Right renal pelvis (tissue), 4 donors: ENCODE data around the gene MYBPH. TPM values are rescaled to one million over a fixed set of nuclear protein-coding genes. Genes with fewer than 3 reads are reported as not detected.

Source experiments
- DNase-seq, 4 donors: peaks; one replicate each; pipeline ENCODE4 v3.0.0-alpha.2; 2013; ENCODE audit warnings: low read depth in 4 of 4, low spot score in 3 of 4, missing footprints in 1 of 4
- polyA plus RNA-seq, 4 donors: library from polyadenylated mRNA; unstranded; fragments of 120-200 nt; gene quantifications; one replicate each; pipeline ENCODE4 v1.2.1, GENCODE V29; 2013; ENCODE audit not compliant: insufficient read length in 4 of 4

Gene MYBPH
- polyA plus RNA-seq, 4 donors = 0.21 to 0.33 (median 0.26) TPM

DNA sequence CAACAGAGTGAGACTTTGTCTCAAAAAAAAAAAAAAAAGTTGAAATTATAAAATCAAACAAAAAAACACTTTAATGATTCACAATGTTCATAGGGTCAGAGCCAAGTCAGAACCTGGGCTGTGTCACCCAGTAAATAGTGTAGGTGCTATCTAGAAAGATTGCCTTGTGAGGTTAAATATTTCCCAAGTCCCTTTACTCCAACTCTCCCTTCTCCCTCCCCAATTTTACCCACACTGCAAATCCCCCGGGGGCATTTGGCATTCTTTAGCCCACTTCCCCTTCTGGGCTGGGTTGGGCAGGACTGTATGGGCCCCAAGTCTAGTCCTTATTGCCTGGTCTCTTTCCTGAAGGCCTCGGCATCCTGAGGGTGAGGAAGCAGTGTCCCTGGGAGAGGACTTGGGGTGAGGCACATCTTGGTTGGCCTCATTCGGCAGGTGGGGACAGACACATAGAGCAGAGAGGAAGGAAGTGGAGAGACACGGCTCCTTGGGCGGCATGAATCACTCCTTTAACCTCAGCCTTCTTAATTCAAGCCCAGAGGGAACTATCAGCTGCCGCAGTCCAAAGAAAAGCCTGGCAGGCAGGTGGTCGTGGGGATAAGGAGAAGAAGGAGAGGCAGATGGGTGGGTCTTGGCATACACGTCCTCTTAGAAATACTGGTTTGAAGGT lies 39.9 kb downstream of the MYBPH start:
- DNase-seq = no peak

DNA sequence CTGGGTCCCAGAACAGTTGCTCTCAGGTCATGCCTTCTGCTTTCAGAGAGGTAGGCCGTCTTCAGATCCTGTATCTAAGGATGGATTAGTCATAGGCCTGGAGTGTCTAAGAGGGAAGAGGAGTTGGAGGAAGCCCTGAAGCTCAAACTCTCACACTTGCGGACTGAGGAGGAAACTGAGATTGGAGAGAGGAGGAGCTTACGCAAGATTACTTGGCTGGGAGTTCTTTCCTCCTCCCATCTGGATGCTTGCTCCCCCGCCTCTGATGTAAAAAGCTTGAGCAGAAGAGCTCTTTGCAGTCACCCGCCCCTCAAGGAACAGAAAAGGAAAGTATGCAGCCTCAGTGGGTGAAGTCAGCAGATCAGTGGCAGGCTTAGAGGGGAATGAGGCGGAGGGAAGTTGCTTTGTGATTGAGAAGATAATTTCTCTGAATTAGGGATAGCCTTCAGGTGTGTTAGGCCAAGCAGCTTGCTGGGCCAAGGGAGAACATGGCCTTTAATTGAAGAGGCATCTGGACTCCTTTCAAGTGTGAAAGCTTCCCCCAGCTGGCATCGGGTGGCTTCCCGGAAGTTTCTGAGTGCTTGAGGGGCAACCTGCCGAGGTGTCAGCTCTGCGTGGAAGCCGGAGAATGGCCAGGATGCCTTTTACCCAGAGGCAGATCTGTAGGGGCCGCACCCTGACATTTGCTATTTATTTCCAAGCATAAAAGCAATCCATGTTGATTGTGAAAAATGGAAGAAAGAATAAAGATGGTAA lies 41.5 kb downstream of the MYBPH start:
- no peak for DNase-seq

DNA sequence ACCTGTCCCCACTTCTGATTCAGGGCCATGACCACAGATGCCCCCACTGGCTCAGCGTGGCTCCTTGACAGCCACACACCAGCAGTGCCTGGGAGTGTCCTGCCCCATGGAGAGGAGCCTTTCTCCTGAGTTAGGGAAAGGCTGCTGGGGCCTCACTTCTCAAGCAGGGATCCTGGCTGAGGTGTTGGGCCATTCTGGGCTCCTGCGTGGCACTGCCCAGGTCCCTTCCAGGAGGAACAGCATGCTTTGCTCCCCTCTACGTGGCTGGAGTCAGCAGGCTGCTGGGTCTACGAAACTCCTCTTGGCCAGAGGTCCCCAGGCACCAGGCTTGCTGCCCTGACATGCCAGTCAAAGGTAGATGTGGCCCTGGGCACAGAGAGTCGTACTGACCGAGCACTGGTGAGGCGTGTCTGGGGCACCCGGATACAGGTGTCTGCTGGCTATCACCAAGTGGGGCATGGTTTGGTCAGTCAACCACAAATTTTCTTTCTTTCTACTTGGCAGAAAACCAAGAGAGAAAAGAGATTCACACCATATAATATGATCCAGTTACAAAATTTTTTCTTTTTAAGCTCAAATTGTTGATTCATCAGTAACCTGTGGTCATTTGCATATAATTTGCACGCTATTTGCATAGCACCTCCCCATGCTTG lies 44.0 kb downstream of the MYBPH start:
- DNase-seq = no peak

DNA sequence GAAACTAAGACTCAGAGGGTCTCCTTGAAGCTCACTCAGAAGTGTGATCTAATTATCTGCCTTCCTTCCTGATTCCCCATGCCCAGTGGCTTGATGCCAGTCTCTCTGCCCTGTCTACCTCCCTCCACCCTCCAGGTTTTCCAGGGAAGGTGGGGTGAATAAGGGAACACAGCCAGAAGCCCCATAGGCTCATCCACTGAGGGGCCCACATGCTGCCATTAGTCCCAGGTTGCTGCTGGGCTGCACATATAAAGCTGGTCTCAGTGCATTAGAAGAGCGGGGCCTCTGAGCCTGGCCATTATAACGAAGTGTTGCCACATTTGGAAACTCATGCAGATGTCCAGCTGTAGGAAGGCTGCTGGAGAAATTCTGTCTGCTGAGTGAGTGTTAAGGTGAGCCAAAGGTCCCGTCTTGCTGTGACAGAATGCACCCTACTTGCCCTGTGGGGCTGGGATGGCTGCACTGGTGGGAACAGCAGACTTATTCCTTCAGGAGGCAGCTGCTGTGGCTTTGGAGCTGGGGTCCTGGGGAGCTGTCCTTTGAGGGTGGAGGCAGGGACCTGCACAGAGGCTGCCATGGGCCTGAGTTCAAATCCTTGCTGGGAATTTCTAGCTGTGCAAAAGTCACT lies 45.2 kb downstream of the MYBPH start:
- DNase-seq = no peak

DNA sequence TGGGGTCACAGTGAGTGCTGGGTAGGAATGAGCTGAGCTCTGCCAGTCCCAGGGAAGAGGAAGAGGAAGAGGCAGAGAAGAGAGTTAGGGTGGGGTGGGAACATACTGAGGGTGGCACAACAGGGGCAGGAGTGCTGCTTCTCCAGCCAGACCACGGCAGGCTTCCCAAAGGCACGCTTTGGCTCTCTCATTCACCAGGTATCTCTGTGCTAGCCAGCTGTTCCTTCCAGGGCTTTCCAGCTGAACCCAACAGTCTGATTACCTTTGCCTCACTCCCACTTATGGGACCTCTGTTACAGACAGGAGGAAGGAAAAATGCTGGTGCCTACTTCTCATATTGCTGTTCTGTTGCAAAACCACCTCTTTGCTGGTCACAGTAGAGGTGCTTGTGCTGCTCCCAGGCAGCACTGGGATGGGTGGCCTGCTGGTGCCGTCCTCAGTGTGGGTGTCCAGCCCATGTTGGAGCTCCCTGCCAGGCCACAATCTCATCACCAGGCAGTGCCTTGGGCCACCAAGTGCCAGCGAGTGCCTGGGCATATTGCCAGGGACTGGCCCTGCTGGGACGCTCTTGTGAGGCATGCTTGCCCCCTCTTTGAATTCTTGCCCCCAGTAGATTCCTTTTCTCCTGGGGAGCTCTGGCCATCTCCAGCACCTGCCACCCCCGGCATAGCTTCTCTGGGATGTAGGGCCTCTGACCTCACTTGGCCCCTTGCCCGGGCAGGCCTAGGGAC lies 46.0 kb downstream of the MYBPH start:
- DNase-seq = no peak

DNA sequence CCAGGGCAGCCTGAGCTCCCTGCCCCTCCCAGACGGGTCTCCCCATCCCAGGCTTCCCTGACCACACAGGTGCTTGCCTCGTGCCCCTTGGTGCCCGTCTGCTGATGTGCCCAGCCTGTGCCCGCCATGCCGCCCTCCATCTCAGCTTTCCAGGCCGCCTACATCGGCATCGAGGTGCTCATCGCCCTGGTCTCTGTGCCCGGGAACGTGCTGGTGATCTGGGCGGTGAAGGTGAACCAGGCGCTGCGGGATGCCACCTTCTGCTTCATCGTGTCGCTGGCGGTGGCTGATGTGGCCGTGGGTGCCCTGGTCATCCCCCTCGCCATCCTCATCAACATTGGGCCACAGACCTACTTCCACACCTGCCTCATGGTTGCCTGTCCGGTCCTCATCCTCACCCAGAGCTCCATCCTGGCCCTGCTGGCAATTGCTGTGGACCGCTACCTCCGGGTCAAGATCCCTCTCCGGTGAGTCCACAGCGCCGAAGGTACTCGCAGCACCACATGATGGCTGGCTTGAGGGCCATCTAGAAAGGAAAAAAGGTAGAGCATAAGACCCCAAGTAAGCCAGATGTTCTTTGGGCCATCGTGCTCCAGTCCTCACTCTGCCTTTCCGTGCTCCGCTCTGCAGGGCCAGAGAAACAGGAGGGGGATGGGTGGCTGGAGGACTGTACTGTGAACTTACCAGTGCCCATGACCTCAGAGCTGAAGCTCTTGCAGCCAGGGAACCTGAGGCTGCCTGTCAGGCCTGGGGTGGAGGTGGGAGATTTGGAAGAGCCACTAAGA lies 46.7 kb downstream of the MYBPH start:
- no peak for DNase-seq

DNA sequence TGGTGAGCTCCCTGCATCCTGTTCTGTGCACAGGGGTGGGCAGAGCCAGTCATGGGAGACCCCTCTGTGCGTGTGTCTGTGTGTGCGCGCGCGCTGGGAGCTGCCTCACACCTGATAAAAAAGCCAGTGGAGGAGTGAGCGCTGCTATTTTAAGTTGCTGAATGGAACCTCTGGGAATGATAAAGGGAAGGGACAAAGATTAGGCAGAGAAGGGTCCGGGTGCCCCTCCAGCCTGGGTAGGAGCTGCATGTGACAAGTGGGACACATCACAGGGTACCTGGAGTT lies 47.3 kb downstream of the MYBPH start:
- DNase-seq = no peak

DNA sequence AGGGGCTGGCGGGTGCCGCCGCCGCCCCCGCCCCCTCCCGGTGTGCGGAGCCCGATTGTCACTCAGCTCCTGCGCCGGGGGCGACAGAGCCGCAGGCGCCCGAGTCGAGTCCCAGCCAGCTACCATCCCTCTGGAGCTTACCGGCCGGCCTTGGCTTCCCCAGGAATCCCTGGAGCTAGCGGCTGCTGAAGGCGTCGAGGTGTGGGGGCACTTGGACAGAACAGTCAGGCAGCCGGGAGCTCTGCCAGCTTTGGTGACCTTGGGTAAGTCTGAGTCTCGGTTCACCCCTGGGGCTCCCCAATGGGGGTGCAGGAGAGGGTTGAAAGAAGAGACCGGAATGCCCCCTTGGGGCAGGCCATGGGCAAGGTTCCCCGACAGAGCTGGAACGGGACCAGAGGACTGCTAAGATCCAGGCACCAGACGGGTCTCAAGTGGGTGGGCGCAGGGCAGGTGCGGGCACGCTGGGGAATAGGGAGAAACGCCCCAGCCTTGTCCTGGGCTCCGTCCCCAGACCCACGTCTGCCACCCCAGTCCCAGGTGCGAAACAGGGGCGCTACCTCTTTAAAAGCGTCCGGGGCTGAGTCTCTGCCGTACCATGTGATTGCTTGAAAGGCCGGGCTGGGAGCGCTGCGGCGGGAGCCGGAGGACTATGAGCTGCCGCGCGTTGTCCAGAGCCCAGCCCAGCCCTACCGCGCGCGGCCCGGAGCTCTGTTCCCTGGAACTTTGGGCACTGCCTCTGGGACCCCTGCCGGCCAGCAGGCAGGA lies 47.8 kb downstream of the MYBPH start, which contains the start of gene ADORA1:
Gene ADORA1 (plus strand): TSS at position 61 of the 765 bp plus-strand sequence. CDS start 1,116 bp downstream, outside the sequence.
- no peak for DNase-seq

DNA sequence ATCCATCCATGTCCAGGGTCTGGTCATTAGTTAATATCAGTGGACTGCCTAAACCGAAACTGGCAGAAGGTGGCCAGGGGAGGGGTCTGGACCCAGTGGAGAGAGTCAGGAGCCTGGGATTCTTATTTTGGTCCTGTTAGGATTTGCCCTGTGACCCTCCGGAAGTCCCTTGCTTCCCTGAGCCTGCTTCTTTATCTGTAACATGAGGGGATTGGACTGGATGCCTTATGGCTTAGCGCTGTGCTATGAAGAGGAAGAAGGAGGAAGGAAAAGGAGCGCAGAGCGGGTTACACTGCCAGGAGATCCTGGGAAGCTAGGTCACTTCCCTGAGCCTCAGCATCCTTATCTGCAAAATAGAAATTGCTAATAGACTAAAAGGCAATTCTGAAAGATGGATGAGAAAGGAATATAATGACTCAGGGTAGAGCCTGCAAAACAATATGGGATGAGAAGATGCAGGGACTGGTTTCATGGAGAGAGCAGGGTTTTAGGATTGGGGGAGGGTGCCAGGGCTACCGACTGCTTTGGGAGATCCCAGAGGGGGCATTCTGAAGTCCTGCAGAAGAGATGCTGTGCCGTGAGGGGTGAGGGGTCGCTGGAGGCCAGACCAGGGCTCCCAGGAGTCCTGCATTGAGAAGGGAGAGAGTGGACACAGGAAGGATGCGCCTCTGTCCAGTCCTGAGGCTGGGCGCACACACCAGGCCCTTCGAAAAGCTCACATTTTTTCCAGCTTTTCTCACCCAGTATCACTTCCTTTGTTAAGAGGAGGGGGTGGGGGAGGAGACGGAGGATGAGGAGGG lies 48.6 kb downstream of the MYBPH start:
- no peak for DNase-seq

DNA sequence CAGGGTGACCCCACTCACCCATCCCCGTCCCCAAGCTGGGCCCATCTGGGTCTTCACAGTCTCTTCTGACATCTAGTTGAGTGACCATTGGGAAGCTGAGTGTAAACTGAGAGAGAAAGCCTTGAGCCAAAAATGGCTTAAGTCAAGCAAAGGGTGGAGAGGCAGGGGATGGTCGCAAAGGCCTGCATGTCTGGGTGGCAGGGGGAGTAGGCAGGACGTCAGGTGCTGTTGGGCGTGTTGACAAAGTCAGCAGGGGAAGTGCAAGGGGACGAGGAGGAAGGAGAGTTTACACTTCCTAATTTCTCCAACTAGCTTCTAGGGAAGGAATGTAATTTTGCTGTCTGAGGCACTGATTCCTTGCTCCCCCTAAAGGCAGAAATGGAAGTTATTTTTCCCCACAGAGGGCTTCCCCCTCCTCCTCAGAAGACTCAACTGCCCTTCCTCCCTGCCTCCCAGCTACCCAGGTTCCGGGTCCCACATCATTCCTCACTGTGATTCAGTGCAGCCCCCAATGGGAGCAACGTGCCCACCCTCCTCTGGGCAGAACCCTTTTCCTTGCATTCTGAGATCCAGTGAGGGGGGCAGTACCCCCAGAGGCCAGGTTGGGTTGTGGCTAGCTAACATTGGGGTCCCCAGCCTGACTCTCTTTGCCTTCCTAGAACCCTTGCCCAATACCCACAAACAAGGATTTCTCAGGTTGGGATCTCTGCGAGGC lies 49.3 kb downstream of the MYBPH start:
- no peak for DNase-seq

DNA sequence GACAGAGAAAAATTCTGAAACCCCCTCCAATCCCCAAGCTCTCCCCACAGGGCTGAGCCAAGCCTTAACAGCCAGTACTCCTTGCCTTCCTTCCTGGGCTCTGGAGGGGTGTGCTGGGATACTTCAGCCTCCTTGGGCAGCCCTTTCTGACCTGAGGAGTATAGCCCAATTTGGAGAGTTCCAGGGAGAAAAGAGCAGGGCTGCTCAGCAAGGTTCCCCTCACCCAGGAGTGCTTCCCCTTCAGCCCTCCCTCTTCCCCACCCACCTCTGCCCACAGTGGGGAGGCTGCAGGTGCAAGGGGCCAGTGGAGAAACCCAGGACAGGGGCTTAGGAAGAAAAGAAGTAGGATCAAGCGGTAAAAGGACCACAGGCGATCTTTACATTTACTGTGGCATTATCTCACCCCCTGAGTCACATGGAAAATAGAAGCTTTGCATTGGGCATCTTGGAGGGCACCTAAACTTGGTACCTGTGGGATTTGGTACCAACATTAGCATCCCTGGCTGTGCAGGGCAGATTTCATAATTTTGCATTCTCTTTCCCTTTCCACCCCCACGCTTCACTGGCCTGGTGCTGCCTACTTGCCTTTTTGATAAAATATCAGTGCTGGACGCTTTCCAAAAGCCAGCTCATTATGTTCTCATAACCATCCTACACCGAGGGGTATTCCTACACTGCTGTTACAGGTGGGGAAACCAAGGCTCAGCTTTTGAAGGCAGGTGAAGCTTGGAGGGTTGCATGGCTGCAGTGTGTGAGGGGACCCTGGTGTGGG lies 50.9 kb downstream of the MYBPH start:
- no peak for DNase-seq

DNA sequence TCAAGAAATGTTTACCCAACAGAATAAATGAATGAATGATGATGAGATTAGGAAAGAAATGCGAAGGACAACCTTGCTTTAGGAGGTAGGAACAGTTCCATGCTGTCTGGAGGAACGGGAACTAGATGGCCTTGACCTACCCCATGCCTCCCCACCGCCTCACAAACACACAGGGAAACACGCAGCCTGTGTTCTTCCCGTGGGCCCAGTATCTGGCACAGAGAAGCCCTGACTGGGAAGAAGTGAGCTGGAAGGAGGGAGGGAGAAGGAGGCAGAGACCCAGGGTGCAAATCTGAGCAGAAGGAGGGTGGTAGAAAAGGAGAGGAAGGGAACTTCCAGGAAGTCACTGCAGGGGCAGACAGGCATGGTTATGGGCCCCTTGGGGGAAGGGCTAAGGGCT lies 51.6 kb downstream of the MYBPH start:
- DNase-seq = no peak

DNA sequence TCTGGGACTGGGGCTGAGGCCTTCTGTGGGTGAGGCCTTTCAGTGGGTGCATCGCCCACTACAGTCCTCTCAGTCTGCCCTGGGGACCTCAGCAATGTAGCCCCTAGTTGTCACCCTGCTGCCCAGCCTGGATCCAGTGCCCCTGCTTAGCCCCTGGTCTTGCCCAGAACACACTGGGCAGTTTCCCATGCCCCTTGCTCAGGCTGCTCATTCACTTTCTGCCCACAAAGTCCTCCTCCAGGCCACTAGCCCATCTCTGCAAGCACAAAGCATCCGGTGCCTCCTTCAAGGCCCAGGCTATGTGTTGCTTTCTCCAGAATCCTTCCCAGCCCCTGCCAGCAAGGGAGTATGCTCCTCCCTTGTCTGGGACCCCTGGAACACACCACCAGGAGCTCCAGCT lies 53.5 kb downstream of the MYBPH start:
- DNase-seq = no peak

DNA sequence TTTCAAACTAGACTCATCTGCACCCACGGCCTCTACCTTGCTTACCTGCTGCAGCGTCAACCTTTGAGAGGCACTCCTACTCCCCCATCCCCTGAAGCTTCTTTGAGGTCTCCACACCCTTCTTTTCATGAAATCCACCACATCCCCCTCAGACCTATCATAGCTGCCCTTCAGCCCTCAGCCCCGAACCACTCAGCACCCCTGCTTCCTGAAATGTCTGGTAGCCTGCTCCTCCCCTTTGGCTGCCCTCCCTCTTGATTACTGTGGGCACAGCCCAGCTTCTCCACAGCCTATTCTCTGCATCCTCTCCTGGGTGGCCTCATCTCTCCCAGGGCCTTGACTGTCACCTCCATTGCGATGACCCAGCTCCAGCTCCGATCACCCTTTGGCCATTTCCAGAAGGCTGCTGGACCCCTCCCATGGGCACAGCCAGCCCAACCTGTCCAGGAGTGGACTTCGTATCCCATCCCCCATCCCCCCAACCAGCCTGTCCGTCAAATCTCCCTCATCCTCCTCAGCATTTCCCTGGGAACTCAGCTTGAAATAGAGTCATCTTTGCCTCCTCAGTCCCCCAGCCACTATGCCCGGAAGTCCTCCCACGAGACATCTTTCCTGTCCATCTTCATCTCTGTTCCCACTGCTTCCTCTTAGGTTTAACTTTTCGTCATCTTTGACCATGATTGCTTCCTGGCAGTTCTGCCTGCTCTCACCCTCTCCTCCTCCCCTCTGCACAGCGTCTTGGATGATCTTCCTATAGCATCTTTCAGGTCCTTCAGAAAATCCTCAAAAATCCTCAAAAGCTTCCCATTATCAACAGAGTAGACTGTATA lies 54.2 kb downstream of the MYBPH start:
- no peak for DNase-seq

DNA sequence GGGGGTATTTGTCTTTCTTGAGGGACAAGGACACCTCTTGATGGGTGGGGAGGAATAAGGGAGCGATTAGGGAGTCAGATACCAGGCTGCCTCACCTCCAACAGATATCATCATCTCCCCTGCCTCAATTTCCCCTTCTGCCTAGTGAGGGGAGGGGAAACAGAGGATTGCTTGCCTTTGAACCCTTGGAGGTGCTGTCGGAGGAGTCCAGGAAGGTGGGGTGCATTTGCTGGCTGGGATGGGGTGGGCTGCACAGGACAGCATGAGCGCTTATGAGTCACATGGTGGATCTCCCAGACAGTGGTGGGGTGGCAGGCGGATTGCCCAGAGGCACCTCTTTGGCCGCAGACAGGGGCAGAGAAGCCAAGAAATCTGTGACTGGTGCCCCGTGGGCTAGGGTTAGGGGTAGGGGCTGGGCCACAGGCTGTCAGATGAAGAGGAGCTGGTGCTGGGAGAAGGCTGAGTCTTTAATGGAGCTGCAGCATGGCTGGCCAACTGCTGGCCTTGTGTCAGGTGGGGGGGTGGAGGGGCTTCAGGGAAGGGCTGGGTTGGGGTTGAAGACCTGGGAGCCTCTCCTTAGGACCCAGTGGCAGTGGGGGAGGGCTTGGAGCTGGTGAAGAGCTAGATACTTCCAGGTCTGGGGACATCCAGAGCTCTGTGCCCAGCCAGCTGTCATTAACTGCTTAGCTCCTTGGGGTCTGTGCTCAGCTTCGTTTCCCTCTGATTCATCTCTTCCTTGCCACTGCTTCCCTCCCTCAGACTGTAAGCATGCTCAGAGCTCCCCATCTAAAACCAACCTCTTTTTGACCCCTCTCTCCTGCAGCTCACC lies 55.1 kb downstream of the MYBPH start:
- no peak for DNase-seq
